A549 (cell line): Measurements from ENCODE around the gene MUC2. TPM values are rescaled to one million over a fixed set of nuclear protein-coding genes. Genes with fewer than 3 reads are reported as not detected.

Experiments
- ATAC-seq, 2 experiments: fragments of 200-7000 bp in 1 of 2; fragments of >200 bp in 1 of 2; cut with Nextera tagmentation in 1 of 2; cut with Tn5 transposase in 1 of 2; 3 replicates each; pipeline versions ENCODE4 v1.8.0 to v1.9.1; 2018 to 2020; ENCODE audit warnings: mild to moderate bottlenecking in 1 of 2, moderate library complexity in 1 of 2
- CTCF ChIA-PET: fragments of 300-600 bp; sonication (Branson Sonifier 250); formaldehyde crosslinking; extraction: SDS; loops from one replicate; lab custom pipeline; 2021; ENCODE audit warnings: antibody characterized with exemption, inconsistent platforms; lab: Yijun Ruan, JAX
- POLR2A ChIA-PET: fragments of 350-600 bp; formaldehyde crosslinking; extraction: SDS; loops from one replicate; lab custom pipeline; 2021; ENCODE audit warnings: antibody characterized with exemption, inconsistent platforms; lab: Yijun Ruan, JAX
- DNase-seq, 2 experiments: peaks; one replicate each; pipeline versions ENCODE4 v3.0.0 to v3.0.0-alpha.2; 2011 to 2016; ENCODE audit warnings: low read depth in 1 of 2, low spot score in 1 of 2
- FAIRE-seq: peaks from 2 replicates; lab custom pipeline; 2011; peaks lifted over from hg19 to GRCh38; lab: Jason Lieb, UNC
- H3K27ac ChIP-seq, 2 experiments: fragments of >200 bp; sonication (Bioruptor Twin); formaldehyde crosslinking; 3 replicates each; pipeline ENCODE4 v1.5.1; 2016 to 2017
- H3K4me1 ChIP-seq: fragments of >200 bp; sonication (Bioruptor Twin); formaldehyde crosslinking; 3 replicates; pipeline ENCODE4 v1.6.1; 2016
- H3K4me2 ChIP-seq: fragments of >200 bp; sonication (Bioruptor Twin); formaldehyde crosslinking; 3 replicates; pipeline ENCODE4 v1.6.1; 2016
- H3K4me3 ChIP-seq: fragments of >200 bp; sonication (Bioruptor Twin); formaldehyde crosslinking; 3 replicates; pipeline ENCODE4 v1.5.1; 2016
- H3K9me3 ChIP-seq: fragments of >200 bp; sonication (Bioruptor Twin); formaldehyde crosslinking; 3 replicates; pipeline ENCODE4 v1.6.1; 2016
- BHLHE40 ChIP-seq: IDR thresholded peaks from 2 replicates; pipeline ENCODE4 v1.6.1; 2012; ENCODE audit warnings: low read depth, low read length, inconsistent platforms
- CBX2 ChIP-seq: fragments of 200-600 bp; sonication (generic); IDR thresholded peaks from 2 replicates; pipeline ENCODE4 v1.6.1; 2016; ENCODE audit warnings: low read depth, mild to moderate bottlenecking, borderline replicate concordance
- CBX8 ChIP-seq: fragments of 200-600 bp; sonication (generic); IDR thresholded peaks from 2 replicates; pipeline ENCODE4 v1.6.1; 2016
- CEBPB ChIP-seq, 2 experiments: fragments of >200 bp in 1 of 2; sonication (Bioruptor Twin) in 1 of 2; formaldehyde crosslinking in 1 of 2; IDR thresholded peaks; 2 replicates each; pipeline ENCODE4 v1.6.1; 2012 to 2016
- CHD4 ChIP-seq: fragments of 200-600 bp; sonication (generic); IDR thresholded peaks from 2 replicates; pipeline ENCODE4 v1.6.1; 2016; ENCODE audit warnings: antibody characterized with exemption, mild to moderate bottlenecking, borderline replicate concordance
- EHMT2 ChIP-seq: fragments of 200-600 bp; sonication (generic); IDR thresholded peaks from 2 replicates; pipeline ENCODE4 v1.6.1; 2016; ENCODE audit warnings: antibody characterized with exemption, low read depth, mild to moderate bottlenecking, moderate library complexity
- EP300 ChIP-seq, 2 experiments: fragments of >200 bp; sonication (Bioruptor Twin); formaldehyde crosslinking; IDR thresholded peaks; 2 replicates in 1 of 2; 3 replicates in 1 of 2; pipeline ENCODE4 v1.6.1; 2016 to 2017
- HEYL ChIP-seq: fragments of 250-450 bp; sonication (Bioruptor Pico); IDR thresholded peaks from 2 replicates; pipeline ENCODE4 v1.8.0; 2021; ENCODE audit warnings: mild to moderate bottlenecking, moderate library complexity
- HOXA7 ChIP-seq: fragments of 250-450 bp; sonication (Bioruptor Pico); IDR thresholded peaks from 2 replicates; pipeline ENCODE4 v1.5.0; 2020; ENCODE audit warnings: mild to moderate bottlenecking, moderate library complexity
- KDM1A ChIP-seq: fragments of 200-600 bp; sonication (generic); IDR thresholded peaks from 2 replicates; pipeline ENCODE4 v1.6.1; 2016; ENCODE audit warnings: low read depth, mild to moderate bottlenecking
- MAX ChIP-seq: IDR thresholded peaks from 2 replicates; pipeline ENCODE4 v1.6.1; 2012
- MAZ ChIP-seq: fragments of 150-350 bp; IDR thresholded peaks from 2 replicates; pipeline ENCODE4 v1.6.1; 2014; ENCODE audit warnings: antibody characterized with exemption, low read depth, low read length, borderline replicate concordance
- NFE2L2 ChIP-seq: fragments of 150-350 bp; conservative IDR thresholded peaks from 2 replicates; pipeline ENCODE4 v1.6.1; 2014; ENCODE audit warnings: low read length
- PHF8 ChIP-seq: fragments of 200-600 bp; sonication (generic); IDR thresholded peaks from 2 replicates; pipeline ENCODE4 v1.6.1; 2016; ENCODE audit warnings: low read depth, mild to moderate bottlenecking, antibody characterized with exemption, moderate library complexity, borderline replicate concordance
- POLR2A ChIP-seq: IDR thresholded peaks from 2 replicates; pipeline ENCODE4 v1.6.1; 2012; ENCODE audit warnings: mild to moderate bottlenecking, low read length
- RAD21 ChIP-seq, 2 experiments: fragments of >200 bp in 1 of 2; sonication (Bioruptor Twin) in 1 of 2; formaldehyde crosslinking in 1 of 2; IDR thresholded peaks in 1 of 2; conservative IDR thresholded peaks in 1 of 2; 2 replicates in 1 of 2; 3 replicates in 1 of 2; pipeline ENCODE4 v1.6.1; 2012 to 2018; ENCODE audit warnings: inconsistent platforms in 1 of 2
- RFX5 ChIP-seq: fragments of 450-650 bp; IDR thresholded peaks from 2 replicates; pipeline ENCODE4 v1.7.1; 2014; ENCODE audit warnings: antibody characterized with exemption, mild to moderate bottlenecking, moderate library complexity
- TFCP2L1 ChIP-seq: fragments of 250-450 bp; sonication (Bioruptor Pico); IDR thresholded peaks from 2 replicates; pipeline ENCODE4 v1.5.0; 2021; ENCODE audit warnings: mild to moderate bottlenecking
- ZC3H11A ChIP-seq: fragments of 450-650 bp; IDR thresholded peaks from 2 replicates; pipeline ENCODE4 v1.6.1; 2014; ENCODE audit warnings: antibody characterized with exemption, mild to moderate bottlenecking
- WGBS: methylation state at CpG from one replicate; pipeline ENCODE4 v1.1.6; 2017; ENCODE audit errors: missing lambda C conversion rate; 5-methylcytosine and 5-hydroxymethylcytosine counted together
- polyA plus RNA-seq, 4 experiments: library from polyadenylated mRNA; depleted of rRNA in 3 of 4; stranded (reverse); fragments of >200 nt; fragmentation: RNase III in 1 of 4; extraction: RNeasy Plus Mini Kit Qiagen cat#74134 plus additional on column Dnase treatment in 1 of 4; gene quantifications; 2 replicates in 3 of 4; 3 replicates in 1 of 4; pipeline ENCODE4 v1.2.3, GENCODE V29; 2011 to 2017
- TF ChIP-seq, protein P1 (sequence below): fragments of 150-350 bp; IDR thresholded peaks from 2 replicates; pipeline ENCODE4 v1.6.1; 2014; ENCODE audit warnings: low read depth, mild to moderate bottlenecking, low read length
- TF ChIP-seq, protein P2 (sequence below): fragments of 200-600 bp; sonication (generic); IDR thresholded peaks from 2 replicates; pipeline ENCODE4 v1.6.1; 2016; ENCODE audit warnings: antibody characterized with exemption, mild to moderate bottlenecking, moderate library complexity
- TF ChIP-seq, protein P3 (sequence below): fragments of >200 bp; sonication (Bioruptor Twin); formaldehyde crosslinking; IDR thresholded peaks from 3 replicates; pipeline ENCODE4 v1.6.1; 2016
- TF ChIP-seq, protein P4 (sequence below): fragments of 250-450 bp; sonication (Bioruptor Pico); IDR thresholded peaks from 2 replicates; pipeline ENCODE4 v1.5.0; 2020; ENCODE audit warnings: low read depth, mild to moderate bottlenecking, moderate library complexity

MUC2 gene
- polyA plus RNA-seq, 2 of the 4 experiments (the other 2 are of a cell fraction) = 0.01 to 0.03 TPM

GRCh38 chr11:1073851-1074243 lies 827 bp upstream of the MUC2 start:
- FAIRE-seq = no peak
- H3K27ac ChIP-seq = peak overlapping the region; percentile 76 to 92
- CTCF ChIA-PET = interaction anchor here (0.8 to 1.9 kb wide), 3 partner anchors 23 to 442 kb away, joined by 3 to 6 read pairs (median 3); no protein-coding TSS in a partner anchor
- WGBS = 83% methylated on average over 8 of the region's 11 CpGs
- DNase-seq = no peak
- no peaks in the 10 kb centered on the region for H3K9me3 ChIP-seq
- no peak overlapping the region for H3K4me3 ChIP-seq
- POLR2A ChIA-PET = interaction anchor here (0.6 kb wide), 1 partner anchor 217 kb away, joined by 5 read pairs; no protein-coding TSS in a partner anchor
- TF ChIP-seq, protein P1, sequence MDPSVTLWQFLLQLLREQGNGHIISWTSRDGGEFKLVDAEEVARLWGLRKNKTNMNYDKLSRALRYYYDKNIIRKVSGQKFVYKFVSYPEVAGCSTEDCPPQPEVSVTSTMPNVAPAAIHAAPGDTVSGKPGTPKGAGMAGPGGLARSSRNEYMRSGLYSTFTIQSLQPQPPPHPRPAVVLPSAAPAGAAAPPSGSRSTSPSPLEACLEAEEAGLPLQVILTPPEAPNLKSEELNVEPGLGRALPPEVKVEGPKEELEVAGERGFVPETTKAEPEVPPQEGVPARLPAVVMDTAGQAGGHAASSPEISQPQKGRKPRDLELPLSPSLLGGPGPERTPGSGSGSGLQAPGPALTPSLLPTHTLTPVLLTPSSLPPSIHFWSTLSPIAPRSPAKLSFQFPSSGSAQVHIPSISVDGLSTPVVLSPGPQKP = no peak
- TF ChIP-seq CEBPB (IDR thresholded peaks at IDR 0.05) (no peak), NFE2L2 (no peak), MAX (no peak), POLR2A (no peak), EHMT2 (no peak), MAZ (no peak), CHD4 (no peak), RAD21 (conservative IDR thresholded peaks at IDR 0.05 in 1 of 2, IDR thresholded peaks at IDR 0.05 in 1 of 2) (no peak), KDM1A (no peak), ZC3H11A (no peak)
- TF ChIP-seq, protein P2, sequence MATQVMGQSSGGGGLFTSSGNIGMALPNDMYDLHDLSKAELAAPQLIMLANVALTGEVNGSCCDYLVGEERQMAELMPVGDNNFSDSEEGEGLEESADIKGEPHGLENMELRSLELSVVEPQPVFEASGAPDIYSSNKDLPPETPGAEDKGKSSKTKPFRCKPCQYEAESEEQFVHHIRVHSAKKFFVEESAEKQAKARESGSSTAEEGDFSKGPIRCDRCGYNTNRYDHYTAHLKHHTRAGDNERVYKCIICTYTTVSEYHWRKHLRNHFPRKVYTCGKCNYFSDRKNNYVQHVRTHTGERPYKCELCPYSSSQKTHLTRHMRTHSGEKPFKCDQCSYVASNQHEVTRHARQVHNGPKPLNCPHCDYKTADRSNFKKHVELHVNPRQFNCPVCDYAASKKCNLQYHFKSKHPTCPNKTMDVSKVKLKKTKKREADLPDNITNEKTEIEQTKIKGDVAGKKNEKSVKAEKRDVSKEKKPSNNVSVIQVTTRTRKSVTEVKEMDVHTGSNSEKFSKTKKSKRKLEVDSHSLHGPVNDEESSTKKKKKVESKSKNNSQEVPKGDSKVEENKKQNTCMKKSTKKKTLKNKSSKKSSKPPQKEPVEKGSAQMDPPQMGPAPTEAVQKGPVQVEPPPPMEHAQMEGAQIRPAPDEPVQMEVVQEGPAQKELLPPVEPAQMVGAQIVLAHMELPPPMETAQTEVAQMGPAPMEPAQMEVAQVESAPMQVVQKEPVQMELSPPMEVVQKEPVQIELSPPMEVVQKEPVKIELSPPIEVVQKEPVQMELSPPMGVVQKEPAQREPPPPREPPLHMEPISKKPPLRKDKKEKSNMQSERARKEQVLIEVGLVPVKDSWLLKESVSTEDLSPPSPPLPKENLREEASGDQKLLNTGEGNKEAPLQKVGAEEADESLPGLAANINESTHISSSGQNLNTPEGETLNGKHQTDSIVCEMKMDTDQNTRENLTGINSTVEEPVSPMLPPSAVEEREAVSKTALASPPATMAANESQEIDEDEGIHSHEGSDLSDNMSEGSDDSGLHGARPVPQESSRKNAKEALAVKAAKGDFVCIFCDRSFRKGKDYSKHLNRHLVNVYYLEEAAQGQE = no peak
- TF ChIP-seq, protein P3, sequence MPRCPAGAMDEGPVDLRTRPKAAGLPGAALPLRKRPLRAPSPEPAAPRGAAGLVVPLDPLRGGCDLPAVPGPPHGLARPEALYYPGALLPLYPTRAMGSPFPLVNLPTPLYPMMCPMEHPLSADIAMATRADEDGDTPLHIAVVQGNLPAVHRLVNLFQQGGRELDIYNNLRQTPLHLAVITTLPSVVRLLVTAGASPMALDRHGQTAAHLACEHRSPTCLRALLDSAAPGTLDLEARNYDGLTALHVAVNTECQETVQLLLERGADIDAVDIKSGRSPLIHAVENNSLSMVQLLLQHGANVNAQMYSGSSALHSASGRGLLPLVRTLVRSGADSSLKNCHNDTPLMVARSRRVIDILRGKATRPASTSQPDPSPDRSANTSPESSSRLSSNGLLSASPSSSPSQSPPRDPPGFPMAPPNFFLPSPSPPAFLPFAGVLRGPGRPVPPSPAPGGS = no peak
- peaks cover 36% of the 10 kb centered on the region for H3K4me1 ChIP-seq
- peak overlapping the region; percentile 49 for H3K4me2 ChIP-seq
- ATAC-seq = no peak

DNA sequence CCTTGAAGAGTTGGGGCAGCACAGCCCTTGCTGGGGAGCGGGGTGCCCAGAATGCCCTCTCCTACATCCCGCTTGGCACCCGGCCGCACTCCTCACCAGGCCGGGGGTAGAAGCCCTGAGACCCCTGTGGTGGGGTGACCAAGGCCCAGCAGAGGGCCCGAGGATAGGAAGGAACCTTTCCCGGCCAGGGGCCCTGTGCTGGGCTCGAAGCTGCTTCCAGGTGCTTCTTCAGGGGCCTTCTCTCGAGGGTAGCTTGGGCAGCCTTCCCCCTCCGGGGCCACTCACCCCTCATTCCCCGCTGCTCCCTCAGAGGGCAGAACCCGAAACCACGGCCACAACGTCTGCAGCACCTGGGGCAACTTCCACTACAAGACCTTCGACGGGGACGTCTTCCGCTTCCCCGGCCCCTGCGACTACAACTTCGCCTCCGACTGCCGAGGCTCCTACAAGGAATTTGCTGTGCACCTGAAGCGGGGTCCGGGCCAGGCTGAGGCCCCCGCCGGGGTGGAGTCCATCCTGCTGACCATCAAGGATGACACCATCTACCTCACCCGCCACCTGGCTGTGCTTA lies 752 bp downstream of the MUC2 start:
- no peak for TF ChIP-seq POLR2A
- no peak for TF ChIP-seq CBX8
- no peak for TF ChIP-seq PHF8
- TF ChIP-seq CEBPB (IDR thresholded peaks at IDR 0.05) = no peak
- no peak for TF ChIP-seq RFX5
- TF ChIP-seq HOXA7 (CRISPR knock-in tag) = no peak
- TF ChIP-seq TFCP2L1 (CRISPR knock-in tag) = no peak
- TF ChIP-seq EP300 (IDR thresholded peaks at IDR 0.05) = no peak
- no peak for TF ChIP-seq HEYL
- no peak for TF ChIP-seq BHLHE40
- TF ChIP-seq RAD21 (conservative IDR thresholded peaks at IDR 0.05 in 1 of 2, IDR thresholded peaks at IDR 0.05 in 1 of 2) = no peak
- TF ChIP-seq, protein P4, sequence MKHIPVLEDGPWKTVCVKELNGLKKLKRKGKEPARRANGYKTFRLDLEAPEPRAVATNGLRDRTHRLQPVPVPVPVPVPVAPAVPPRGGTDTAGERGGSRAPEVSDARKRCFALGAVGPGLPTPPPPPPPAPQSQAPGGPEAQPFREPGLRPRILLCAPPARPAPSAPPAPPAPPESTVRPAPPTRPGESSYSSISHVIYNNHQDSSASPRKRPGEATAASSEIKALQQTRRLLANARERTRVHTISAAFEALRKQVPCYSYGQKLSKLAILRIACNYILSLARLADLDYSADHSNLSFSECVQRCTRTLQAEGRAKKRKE (CRISPR knock-in tag) = no peak
- TF ChIP-seq CBX2 = no peak
- peaks cover 36% of the 10 kb centered on the region for H3K4me1 ChIP-seq
- ChIA-PET CTCF (interaction anchor here (1.9 kb wide), 1 partner anchor 25 kb away, joined by 6 read pairs; no protein-coding TSS in a partner anchor), POLR2A (no interaction called here)
- H3K9me3 ChIP-seq = no peaks in the 10 kb centered on the region
- ATAC-seq (no peak), DNase-seq (no peak), FAIRE-seq (no peak)
- peak overlapping the region in 1 of 2 experiments; percentile 92; a peak in 4 of 6 replicates for H3K27ac ChIP-seq
- H3K4me3 ChIP-seq = no peak overlapping the region
- H3K4me2 ChIP-seq = no peak overlapping the region
- 97% methylated on average over 24 of the region's 28 CpGs for WGBS
